Right renal cortex interstitium (tissue), 3 donors: ENCODE results near the gene TIMP3. TPM values are rescaled to one million over a fixed set of nuclear protein-coding genes. Genes with fewer than 3 reads are reported as not detected.
"Not testable (repeated sequence)": the region's sequence is repeated elsewhere in the genome, so short reads cannot be mapped to it uniquely, and the experiment has no call there.

Experiments
- DNase-seq, 3 donors: peaks; one replicate each; pipeline ENCODE4 v3.0.0-alpha.2; 2013; ENCODE audit warnings: low read depth in 3 of 3, low spot score in 2 of 3
- polyA plus RNA-seq, 3 donors: library from polyadenylated mRNA; unstranded; fragments of 120-200 nt; gene quantifications; one replicate each; pipeline ENCODE4 v1.2.1, GENCODE V29; 2013; ENCODE audit not compliant: insufficient read length in 3 of 3

Gene TIMP3
- polyA plus RNA-seq, 3 donors = 136 to 161 (median 147) TPM

GRCh38 chr22:32850591-32851517 lies 49.3 kb downstream of the TIMP3 start:
- DNase-seq = no peak

GRCh38 chr22:32852395-32853251 lies 51.1 kb downstream of the TIMP3 start:
- no peak for DNase-seq

GRCh38 chr22:32853662-32854061 lies 52.2 kb downstream of the TIMP3 start:
- DNase-seq = no peak

GRCh38 chr22:32854351-32854804 lies 52.9 kb downstream of the TIMP3 start:
- DNase-seq = no peak

- DNase-seq = no peak
Observed at GRCh38 chr22:32855045-32855756, 53.7 kb downstream of the TIMP3 start.

- DNase-seq = no peak
Observed at GRCh38 chr22:32858121-32858703, 56.7 kb downstream of the TIMP3 start.

- no peak for DNase-seq
Observed at GRCh38 chr22:32858957-32859356, 57.5 kb downstream of the TIMP3 start.

GRCh38 chr22:32859743-32860142 lies 58.2 kb downstream of the TIMP3 start:
- no peak for DNase-seq

GRCh38 chr22:32861330-32861729 lies 59.8 kb downstream of the TIMP3 start:
- no peak for DNase-seq

GRCh38 chr22:32862083-32862482 lies 60.6 kb downstream of the TIMP3 start:
- no peak for DNase-seq

- no peak for DNase-seq
Observed at GRCh38 chr22:32862936-32863661, 61.6 kb downstream of the TIMP3 start.

- DNase-seq = no peak
Observed at GRCh38 chr22:32864041-32864440, 62.5 kb downstream of the TIMP3 start.

- no peak for DNase-seq
Observed at GRCh38 chr22:32864596-32864995, 63.1 kb downstream of the TIMP3 start.

GRCh38 chr22:32866953-32867352 lies 65.4 kb downstream of the TIMP3 start:
- no peak for DNase-seq

GRCh38 chr22:32868946-32869345 lies 67.4 kb downstream of the TIMP3 start:
- no peak for DNase-seq

GRCh38 chr22:32870474-32870873 lies 69.0 kb downstream of the TIMP3 start:
- DNase-seq = no peak

GRCh38 chr22:32873604-32874003 lies 72.1 kb downstream of the TIMP3 start:
- DNase-seq = not testable (repeated sequence)

GRCh38 chr22:32874385-32874784 lies 72.9 kb downstream of the TIMP3 start:
- no peak for DNase-seq

GRCh38 chr22:32874976-32875375 lies 73.5 kb downstream of the TIMP3 start:
- DNase-seq = no peak

- DNase-seq = no peak
Observed at GRCh38 chr22:32876516-32876915, 75.0 kb downstream of the TIMP3 start.
